Gastroesophageal sphincter (tissue), 4 donors: ENCODE results near the gene TTF2. TPM values are rescaled to one million over a fixed set of nuclear protein-coding genes. Genes with fewer than 3 reads are reported as not detected.

Source experiments
- ATAC-seq: fragments of 150-250 bp; one replicate; pipeline ENCODE4 v1.9.1; 2016; ENCODE audit warnings: mild to moderate bottlenecking, moderate library complexity
- H3K27ac ChIP-seq, 4 donors: fragments of 200-600 bp; sonication (generic) in 3 of 4; 1 replicate in 3 of 4; 2 replicates in 1 of 4; pipeline ENCODE4 v1.5.1; 2016 to 2019
- H3K27me3 ChIP-seq: fragments of 200-600 bp; sonication (generic); one replicate; pipeline ENCODE4 v1.5.1; 2019
- H3K36me3 ChIP-seq, 2 donors: fragments of 200-600 bp; sonication (generic); one replicate each; pipeline ENCODE4 v1.5.1; 2019; ENCODE audit warnings: control low read depth in 1 of 2
- H3K4me1 ChIP-seq, 3 donors: fragments of 200-600 bp; sonication (generic); 1 replicate in 2 of 3; 2 replicates in 1 of 3; pipeline ENCODE4 v1.5.1; 2016 to 2019; ENCODE audit warnings: control low read depth in 2 of 3
- H3K4me3 ChIP-seq, 2 donors: fragments of 200-600 bp; sonication (generic); one replicate each; pipeline ENCODE4 v1.5.1; 2019; ENCODE audit warnings: mild to moderate bottlenecking in 1 of 2, moderate library complexity in 1 of 2
- H3K9me3 ChIP-seq, 3 donors: fragments of 200-600 bp; sonication (generic); one replicate each; pipeline ENCODE4 v1.5.1; 2017 to 2019; ENCODE audit warnings: control low read depth in 2 of 3
- CTCF ChIP-seq, 4 experiments: fragments of 200-600 bp in 2 of 4; fragments of 450-650 bp in 2 of 4; sonication (generic) in 1 of 4; IDR thresholded peaks; one replicate each; pipeline ENCODE4 v1.5.1; 2017 to 2019; ENCODE audit warnings: antibody characterized with exemption in 4 of 4, mild to moderate bottlenecking in 2 of 4, moderate library complexity in 2 of 4
- EP300 ChIP-seq: sonication (generic); formaldehyde crosslinking; IDR thresholded peaks from one replicate; pipeline ENCODE4 v1.6.1; 2017; ENCODE audit warnings: antibody characterized with exemption, mild to moderate bottlenecking
- POLR2A ChIP-seq, 2 donors: fragments of 450-650 bp; IDR thresholded peaks; one replicate each; pipeline ENCODE4 v1.6.1; 2017; ENCODE audit warnings: antibody characterized with exemption in 2 of 2, mild to moderate bottlenecking in 2 of 2, moderate library complexity in 1 of 2
- POLR2AphosphoS5 ChIP-seq: sonication (generic); formaldehyde crosslinking; IDR thresholded peaks from one replicate; pipeline ENCODE4 v1.6.1; 2017; ENCODE audit warnings: antibody characterized with exemption
- WGBS, 2 donors: methylation state at CpG; one replicate each; pipeline ENCODE4 v1.1.5; 2018; ENCODE audit warnings: low coverage in 1 of 2; 5-methylcytosine and 5-hydroxymethylcytosine counted together
- total RNA-seq, 4 donors: library from RNA; depleted of rRNA; stranded (reverse); fragments of >200 nt; gene quantifications; one replicate each; pipeline ENCODE4 v1.1.0, GENCODE V29; 2016

TTF2 gene
- total RNA-seq, 4 donors from 2014 or later = 5.6 to 21.1 (median 13.5) TPM

DNA sequence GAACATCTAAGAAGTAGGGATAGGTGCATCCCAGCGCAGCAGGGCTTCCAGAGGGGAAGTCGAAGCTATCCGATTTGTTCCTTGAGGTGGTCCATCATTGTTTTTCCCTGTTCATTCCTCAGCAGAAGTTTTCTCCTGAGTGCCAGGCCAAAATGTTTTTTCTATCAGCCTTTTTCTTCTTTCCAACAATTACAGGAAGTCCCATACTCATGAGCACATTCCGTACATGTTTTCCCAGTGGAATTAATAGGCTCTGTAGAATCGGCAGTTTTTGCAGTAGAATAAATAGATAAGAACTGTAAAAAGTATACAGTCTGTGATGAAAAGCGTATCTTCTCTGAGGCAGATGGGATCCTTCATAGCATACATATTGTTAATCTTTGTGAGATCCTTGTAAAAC lies 33.8 kb upstream of the TTF2 start:
- H3K9me3 ChIP-seq = no peaks in the 10 kb centered on the region
- TF ChIP-seq POLR2AphosphoS5 (no peak), POLR2A (IDR thresholded peaks at IDR 0.05) (no peak), CTCF (IDR thresholded peaks at IDR 0.05) (no peak), EP300 (no peak)
- H3K27ac ChIP-seq = no peak overlapping the region
- H3K27me3 ChIP-seq = no peaks in the 10 kb centered on the region
- WGBS, 2 donors = 58 to 68% methylated on average over 6 of the region's 6 CpGs
- no peaks in the 10 kb centered on the region for H3K4me1 ChIP-seq
- H3K36me3 ChIP-seq = no peaks in the 10 kb centered on the region
- no peak overlapping the region for H3K4me3 ChIP-seq
- no peak for ATAC-seq

DNA sequence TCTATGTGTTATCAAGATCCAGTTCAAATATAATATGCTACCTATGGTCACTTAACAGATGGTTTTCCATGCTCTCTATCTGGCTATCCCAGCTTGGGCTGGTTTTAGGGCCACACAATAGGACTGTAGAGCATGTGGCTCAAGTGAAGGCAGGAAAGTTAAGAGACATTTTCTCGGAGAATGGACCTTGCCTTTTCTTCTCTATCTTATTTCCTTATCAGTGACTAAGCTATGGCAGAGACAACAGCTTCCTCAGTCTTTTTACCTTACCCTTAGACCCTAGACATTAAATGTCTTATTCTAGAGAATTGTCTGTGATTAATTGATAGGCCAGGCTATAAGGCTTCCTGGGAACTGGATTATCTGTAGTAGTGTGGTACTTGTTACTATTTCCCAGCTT lies 30.4 kb upstream of the TTF2 start:
- Histone ChIP-seq H3K36me3 (no peaks in the 10 kb centered on the region), H3K9me3 (no peaks in the 10 kb centered on the region), H3K27me3 (no peaks in the 10 kb centered on the region), H3K4me1 (no peaks in the 10 kb centered on the region), H3K4me3 (no peak overlapping the region), H3K27ac (no peak overlapping the region)
- TF ChIP-seq CTCF (IDR thresholded peaks at IDR 0.05) (no peak), POLR2A (IDR thresholded peaks at IDR 0.05) (no peak), POLR2AphosphoS5 (no peak), EP300 (no peak)
- ATAC-seq = no peak
- WGBS, 2 donors = 82 to 100% methylated on average over 1 of the region's 1 CpG

DNA sequence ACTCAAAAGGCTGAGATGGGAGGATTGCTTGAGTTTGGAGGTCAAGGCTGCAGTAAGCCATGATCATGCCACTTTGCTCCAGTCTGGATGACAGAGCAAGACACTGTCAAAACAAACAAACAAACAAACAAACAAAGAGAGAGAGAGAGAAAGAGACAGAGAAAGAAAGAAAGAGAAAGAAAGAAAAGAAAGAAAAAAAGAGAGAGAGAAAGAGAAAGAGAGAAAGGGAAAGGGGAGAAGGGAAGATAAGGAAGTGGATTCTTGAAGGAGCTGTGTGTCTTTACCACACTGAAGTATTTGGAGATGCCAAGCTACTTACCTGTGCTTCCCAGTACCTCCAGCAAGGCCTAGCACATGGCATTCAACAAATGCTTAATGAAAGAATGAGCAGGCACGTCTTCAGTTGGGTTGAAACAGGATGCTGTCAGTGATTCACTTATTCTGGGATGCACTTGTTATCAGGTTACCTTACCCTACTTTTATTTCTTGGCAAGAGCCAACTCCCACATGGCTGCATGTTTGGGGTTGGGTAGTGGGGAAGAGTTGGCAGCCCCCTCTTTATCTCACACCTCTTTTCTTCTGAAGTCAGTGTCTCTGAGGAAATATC lies 29.8 kb upstream of the TTF2 start:
- Histone ChIP-seq H3K27ac (no peak overlapping the region), H3K9me3 (no peaks in the 10 kb centered on the region), H3K4me1 (no peaks in the 10 kb centered on the region), H3K36me3 (no peaks in the 10 kb centered on the region), H3K4me3 (no peak overlapping the region), H3K27me3 (no peaks in the 10 kb centered on the region)
- no peak for TF ChIP-seq POLR2A (IDR thresholded peaks at IDR 0.05)
- TF ChIP-seq CTCF (IDR thresholded peaks at IDR 0.05) = no peak
- TF ChIP-seq EP300 = no peak
- no peak for TF ChIP-seq POLR2AphosphoS5
- no peak for ATAC-seq
- 64% methylated on average over 1 of the region's 1 CpG; no CpG with 5 or more reads in 1 of the 2 donors for WGBS, 2 donors

- Histone ChIP-seq H3K4me1 (no peaks in the 10 kb centered on the region), H3K9me3 (no peaks in the 10 kb centered on the region), H3K27ac (no peak overlapping the region), H3K27me3 (no peaks in the 10 kb centered on the region), H3K4me3 (no peak overlapping the region), H3K36me3 (no peaks in the 10 kb centered on the region)
- TF ChIP-seq EP300 (no peak), POLR2AphosphoS5 (no peak), POLR2A (IDR thresholded peaks at IDR 0.05) (no peak), CTCF (IDR thresholded peaks at IDR 0.05) (no peak)
- no peak for ATAC-seq
- 83% methylated on average over 3 of the region's 3 CpGs for WGBS, 2 donors
Observed at GRCh38 chr1:117032266-117032665, 27.9 kb upstream of the TTF2 start.
